Panc1 (cell line): Measurements from ENCODE around the gene MTF2. TPM values are rescaled to one million over a fixed set of nuclear protein-coding genes. Genes with fewer than 3 reads are reported as not detected.

Experiments
- ATAC-seq: fragments of 200-7000 bp; cut with Tn5 transposase; 2 replicates; pipeline ENCODE4 v1.9.1; 2020; ENCODE audit warnings: mild to moderate bottlenecking, moderate library complexity
- BruUV-seq: library from RNA; stranded (reverse); fragments of 400-500 nt; replicated peaks from 2 replicates; lab custom pipeline; 2021; lab: Mats Ljungman, UMichigan
- CTCF ChIA-PET: fragments of 300-600 bp; sonication (Branson Sonifier 250); formaldehyde crosslinking; loops from one replicate; lab custom pipeline; 2022; ENCODE audit warnings: antibody characterized with exemption; lab: Charles Lee
- POLR2A ChIA-PET: fragments of 300-600 bp; sonication (Branson Sonifier 250); formaldehyde crosslinking; loops from one replicate; lab custom pipeline; 2022; ENCODE audit warnings: antibody characterized with exemption; lab: Charles Lee
- DNase-seq: peaks from one replicate; pipeline ENCODE4 v3.0.0-alpha.2; 2010; ENCODE audit warnings: low read depth, low spot score
- H3K27ac ChIP-seq: 2 replicates; pipeline ENCODE4 v1.5.1; 2011; ENCODE audit warnings: mild to moderate bottlenecking, low read length, inconsistent platforms
- H3K27me3 ChIP-seq: fragments of 200-500 bp; sonication (Bioruptor generic); 2 replicates; pipeline ENCODE4 v1.6.0; 2014; ENCODE audit warnings: low read length, inconsistent platforms; ENCODE audit not compliant: control insufficient read depth, insufficient read depth
- H3K36me3 ChIP-seq: fragments of 200-500 bp; sonication (Bioruptor generic); 2 replicates; pipeline ENCODE4 v1.5.1; 2014; ENCODE audit warnings: inconsistent platforms, mild to moderate bottlenecking, low read length, moderate library complexity; ENCODE audit not compliant: control insufficient read depth, insufficient read depth
- H3K4me1 ChIP-seq: 2 replicates; pipeline ENCODE4 v1.5.1; 2011; ENCODE audit warnings: inconsistent platforms, mild to moderate bottlenecking, low read length, moderate library complexity; ENCODE audit not compliant: control insufficient read depth, insufficient read depth
- H3K4me3 ChIP-seq, 2 experiments: 2 replicates each; pipeline ENCODE4 v1.5.1; 2011 to 2012; ENCODE audit warnings: low read depth in 2 of 2, low read length in 2 of 2, mild to moderate bottlenecking in 2 of 2, inconsistent platforms in 1 of 2, moderate library complexity in 1 of 2
- H3K9me3 ChIP-seq: fragments of 200-500 bp; sonication (Bioruptor generic); 2 replicates; pipeline ENCODE4 v1.5.1; 2014; ENCODE audit warnings: low read depth, mild to moderate bottlenecking, inconsistent platforms, low read length, moderate library complexity; ENCODE audit not compliant: control insufficient read depth, insufficient read depth
- POLR2AphosphoS5 ChIP-seq: IDR thresholded peaks from 2 replicates; pipeline ENCODE4 v1.6.1; 2012; ENCODE audit warnings: mild to moderate bottlenecking, low read depth, low read length, moderate library complexity
- SIN3A ChIP-seq: IDR thresholded peaks from 2 replicates; pipeline ENCODE4 v1.6.1; 2012; ENCODE audit warnings: low read depth, mild to moderate bottlenecking, low read length, moderate library complexity, borderline replicate concordance; ENCODE audit not compliant: insufficient read depth
- TCF7L2 ChIP-seq: IDR thresholded peaks from 2 replicates; pipeline ENCODE4 v1.6.1; 2011; ENCODE audit warnings: mild to moderate bottlenecking, low read depth, low read length, inconsistent platforms
- in situ Hi-C: cut with HindIII; loops from 2 replicates; pipeline ENCODE4 v1.10.0; 2016; ENCODE audit warnings: low sequenced_read_pairs, low pct_unique_long_range_greater_than_20kb
- intact Hi-C: fragments of 100-400 bp; cut with micrococcal nuclease; formaldehyde crosslinking; loops from one replicate; pipeline ENCODE4 v1.10.0; 2022; ENCODE audit not compliant: unreplicated experiment
- total RNA-seq: library from RNA; stranded (reverse); gene quantifications from one replicate; pipeline ENCODE4 v1.2.1, GENCODE V29; 2021; ENCODE audit not compliant: unreplicated experiment
- TF ChIP-seq, protein P1 (sequence below), 2 experiments: IDR thresholded peaks; 2 replicates each; pipeline ENCODE4 v1.6.1; 2011 to 2012; ENCODE audit warnings: low read depth in 2 of 2, control low read depth in 1 of 2, low read length in 1 of 2, mild to moderate bottlenecking in 1 of 2, moderate library complexity in 1 of 2; ENCODE audit not compliant: insufficient read depth in 1 of 2
- TF ChIP-seq, protein P2 (sequence below): fragments of 450-650 bp; IDR thresholded peaks from 2 replicates; pipeline ENCODE4 v1.5.1; 2017; ENCODE audit warnings: mild to moderate bottlenecking

MTF2 gene
- total RNA-seq, 1 experiment from 2014 or later = 24.8 TPM

DNA sequence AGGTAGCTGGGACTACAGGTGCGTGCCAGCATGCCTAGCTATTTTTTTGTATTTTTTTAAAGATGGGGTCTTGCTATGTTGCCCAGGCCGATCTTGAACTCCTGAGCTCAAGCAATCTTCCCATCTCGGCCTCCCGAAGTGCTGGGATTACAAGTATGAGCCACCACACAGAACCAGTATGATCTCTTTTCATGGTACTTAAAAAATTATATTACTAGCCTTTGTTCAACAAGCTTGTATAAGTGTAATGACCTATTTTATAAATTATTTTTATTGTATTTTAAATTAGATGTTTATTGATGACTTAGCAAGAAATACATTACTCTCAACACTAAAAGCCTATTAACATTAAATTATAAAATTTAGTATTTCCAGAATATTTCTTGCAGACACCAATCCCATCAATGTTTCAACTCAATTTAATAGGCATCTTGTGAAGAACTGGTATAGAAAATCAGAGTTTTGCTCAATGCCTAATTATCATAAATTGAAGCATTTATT lies 36.0 kb upstream of the MTF2 start:
- DNase-seq = no peak
- H3K4me1 ChIP-seq = no peaks in the 10 kb centered on the region; the same call in 1 of the 2 replicates
- no peak for ATAC-seq
- no peaks in the 10 kb centered on the region for H3K9me3 ChIP-seq
- H3K36me3 ChIP-seq = no peaks in the 10 kb centered on the region
- no peak for TF ChIP-seq SIN3A
- TF ChIP-seq, protein P1, sequence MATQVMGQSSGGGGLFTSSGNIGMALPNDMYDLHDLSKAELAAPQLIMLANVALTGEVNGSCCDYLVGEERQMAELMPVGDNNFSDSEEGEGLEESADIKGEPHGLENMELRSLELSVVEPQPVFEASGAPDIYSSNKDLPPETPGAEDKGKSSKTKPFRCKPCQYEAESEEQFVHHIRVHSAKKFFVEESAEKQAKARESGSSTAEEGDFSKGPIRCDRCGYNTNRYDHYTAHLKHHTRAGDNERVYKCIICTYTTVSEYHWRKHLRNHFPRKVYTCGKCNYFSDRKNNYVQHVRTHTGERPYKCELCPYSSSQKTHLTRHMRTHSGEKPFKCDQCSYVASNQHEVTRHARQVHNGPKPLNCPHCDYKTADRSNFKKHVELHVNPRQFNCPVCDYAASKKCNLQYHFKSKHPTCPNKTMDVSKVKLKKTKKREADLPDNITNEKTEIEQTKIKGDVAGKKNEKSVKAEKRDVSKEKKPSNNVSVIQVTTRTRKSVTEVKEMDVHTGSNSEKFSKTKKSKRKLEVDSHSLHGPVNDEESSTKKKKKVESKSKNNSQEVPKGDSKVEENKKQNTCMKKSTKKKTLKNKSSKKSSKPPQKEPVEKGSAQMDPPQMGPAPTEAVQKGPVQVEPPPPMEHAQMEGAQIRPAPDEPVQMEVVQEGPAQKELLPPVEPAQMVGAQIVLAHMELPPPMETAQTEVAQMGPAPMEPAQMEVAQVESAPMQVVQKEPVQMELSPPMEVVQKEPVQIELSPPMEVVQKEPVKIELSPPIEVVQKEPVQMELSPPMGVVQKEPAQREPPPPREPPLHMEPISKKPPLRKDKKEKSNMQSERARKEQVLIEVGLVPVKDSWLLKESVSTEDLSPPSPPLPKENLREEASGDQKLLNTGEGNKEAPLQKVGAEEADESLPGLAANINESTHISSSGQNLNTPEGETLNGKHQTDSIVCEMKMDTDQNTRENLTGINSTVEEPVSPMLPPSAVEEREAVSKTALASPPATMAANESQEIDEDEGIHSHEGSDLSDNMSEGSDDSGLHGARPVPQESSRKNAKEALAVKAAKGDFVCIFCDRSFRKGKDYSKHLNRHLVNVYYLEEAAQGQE (IDR thresholded peaks at IDR 0.05; ENCODE audit: insufficient read depth in 1 of 2, low read depth in 2 of 2, low read length in 1 of 2) = no peak
- no peak for TF ChIP-seq TCF7L2
- TF ChIP-seq, protein P2, sequence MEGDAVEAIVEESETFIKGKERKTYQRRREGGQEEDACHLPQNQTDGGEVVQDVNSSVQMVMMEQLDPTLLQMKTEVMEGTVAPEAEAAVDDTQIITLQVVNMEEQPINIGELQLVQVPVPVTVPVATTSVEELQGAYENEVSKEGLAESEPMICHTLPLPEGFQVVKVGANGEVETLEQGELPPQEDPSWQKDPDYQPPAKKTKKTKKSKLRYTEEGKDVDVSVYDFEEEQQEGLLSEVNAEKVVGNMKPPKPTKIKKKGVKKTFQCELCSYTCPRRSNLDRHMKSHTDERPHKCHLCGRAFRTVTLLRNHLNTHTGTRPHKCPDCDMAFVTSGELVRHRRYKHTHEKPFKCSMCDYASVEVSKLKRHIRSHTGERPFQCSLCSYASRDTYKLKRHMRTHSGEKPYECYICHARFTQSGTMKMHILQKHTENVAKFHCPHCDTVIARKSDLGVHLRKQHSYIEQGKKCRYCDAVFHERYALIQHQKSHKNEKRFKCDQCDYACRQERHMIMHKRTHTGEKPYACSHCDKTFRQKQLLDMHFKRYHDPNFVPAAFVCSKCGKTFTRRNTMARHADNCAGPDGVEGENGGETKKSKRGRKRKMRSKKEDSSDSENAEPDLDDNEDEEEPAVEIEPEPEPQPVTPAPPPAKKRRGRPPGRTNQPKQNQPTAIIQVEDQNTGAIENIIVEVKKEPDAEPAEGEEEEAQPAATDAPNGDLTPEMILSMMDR = no peak
- TF ChIP-seq POLR2AphosphoS5 = no peak
- no peak overlapping the region for H3K4me3 ChIP-seq
- CTCF ChIA-PET = no interaction called here
- POLR2A ChIA-PET = no interaction called here
- no peaks in the 10 kb centered on the region for H3K27me3 ChIP-seq
- no peak overlapping the region for H3K27ac ChIP-seq
- intact Hi-C loops = no loop called here
- BruUV-seq = no TSS peak
- in situ Hi-C loops = no loop called here

DNA sequence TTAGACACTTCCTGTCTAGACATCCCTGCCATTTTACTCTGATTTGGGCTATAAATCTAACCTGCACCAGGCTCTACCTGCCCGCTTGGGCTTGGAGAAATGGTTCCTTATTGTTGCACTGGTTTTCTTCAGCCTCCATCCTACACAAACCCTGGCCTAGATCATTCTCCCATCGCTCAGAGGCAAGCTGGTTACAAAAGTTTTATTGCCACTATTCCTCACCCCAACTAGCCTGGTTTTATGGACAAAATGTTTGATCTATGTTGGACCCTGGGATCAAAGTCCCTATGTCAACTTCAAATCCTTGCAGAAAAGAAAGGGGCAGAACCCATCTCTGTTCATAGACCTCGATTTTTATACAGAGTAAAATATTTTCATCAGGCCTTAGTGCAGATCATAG lies 31.5 kb upstream of the MTF2 start:
- BruUV-seq = no TSS peak
- POLR2A ChIA-PET = interaction anchor here (1.0 kb wide), 1 partner anchor 15 kb away, joined by 3 read pairs; no protein-coding TSS in a partner anchor
- in situ Hi-C loops (no loop called here), intact Hi-C loops (no loop called here)
- Histone ChIP-seq H3K4me1 (no peaks in the 10 kb centered on the region), H3K36me3 (no peaks in the 10 kb centered on the region), H3K9me3 (no peaks in the 10 kb centered on the region), H3K27me3 (no peaks in the 10 kb centered on the region), H3K27ac (no peak overlapping the region), H3K4me3 (no peak overlapping the region)
- CTCF ChIA-PET = no interaction called here
- DNase-seq (no peak), ATAC-seq (no peak)
- TF ChIP-seq POLR2AphosphoS5 (no peak), SIN3A (no peak), TCF7L2 (no peak)
- TF ChIP-seq, protein P2 = no peak
- TF ChIP-seq, protein P1 (IDR thresholded peaks at IDR 0.05; ENCODE audit: insufficient read depth in 1 of 2, low read depth in 2 of 2, low read length in 1 of 2) = no peak
